GM19193 (cell line): ENCODE data around the gene ATF2.

ENCODE experiments used
- POLR2A ChIP-seq: IDR thresholded peaks from 4 replicates; pipeline ENCODE4 v1.6.1; 2011; ENCODE audit not compliant: insufficient read depth, insufficient read length; ENCODE audit errors: extremely low read depth

Gene ATF2

GRCh38 chr2:175175320-175175719 is 7.3 kb upstream of the ATF2 start:
- TF ChIP-seq POLR2A, result no peak

- no peak for TF ChIP-seq POLR2A
Measured at GRCh38 chr2:175170659-175171304, 2.8 kb upstream of the ATF2 start.

- TF ChIP-seq POLR2A, result no peak
Measured at GRCh38 chr2:175169191-175169590, 1.2 kb upstream of the ATF2 start.

- no peak for TF ChIP-seq POLR2A
Measured at GRCh38 chr2:175168564-175168945, 552 bp upstream of the ATF2 start.

- TF ChIP-seq POLR2A, result no peak
Measured at GRCh38 chr2:175167076-175167791, 769 bp downstream of the ATF2 start.

DNA sequence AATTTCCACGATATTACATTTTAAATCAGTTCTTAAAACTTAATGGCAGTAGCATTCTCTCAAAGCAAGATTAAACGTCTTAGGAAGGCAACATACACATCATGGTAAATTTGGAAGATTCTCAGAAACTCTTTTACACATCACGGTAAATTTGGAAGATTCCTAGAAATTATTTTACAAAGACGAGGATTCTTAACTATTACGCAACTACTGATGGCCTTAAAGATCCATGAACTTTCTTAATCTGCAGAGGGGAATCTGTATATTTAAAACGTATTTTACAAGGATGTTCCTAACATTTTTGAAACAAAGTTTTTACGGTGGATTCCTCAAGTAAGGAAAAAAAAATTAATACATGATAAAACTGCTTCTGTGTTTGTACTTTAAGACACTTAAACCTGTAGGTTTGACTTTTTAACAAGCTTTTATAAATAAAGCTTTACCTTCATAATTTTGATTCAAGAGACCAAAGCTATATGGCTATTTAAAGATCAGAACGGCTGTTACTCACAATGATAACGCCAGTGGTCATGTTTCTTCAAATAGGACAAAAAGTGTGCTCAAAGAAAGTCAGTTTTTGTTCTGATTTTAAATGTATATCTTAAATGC is 1.7 kb downstream of the ATF2 start:
- TF ChIP-seq POLR2A, result no peak

GRCh38 chr2:175164235-175164634 is 3.8 kb downstream of the ATF2 start:
- TF ChIP-seq POLR2A, result no peak

GRCh38 chr2:175158894-175159293 is 9.1 kb downstream of the ATF2 start:
- TF ChIP-seq POLR2A, result no peak

GRCh38 chr2:175156534-175156933 is 11.5 kb downstream of the ATF2 start:
- TF ChIP-seq POLR2A, result no peak

- TF ChIP-seq POLR2A, result no peak
Measured at GRCh38 chr2:175154661-175155082, 13.3 kb downstream of the ATF2 start.

GRCh38 chr2:175152242-175152641 is 15.8 kb downstream of the ATF2 start:
- TF ChIP-seq POLR2A, result no peak

DNA sequence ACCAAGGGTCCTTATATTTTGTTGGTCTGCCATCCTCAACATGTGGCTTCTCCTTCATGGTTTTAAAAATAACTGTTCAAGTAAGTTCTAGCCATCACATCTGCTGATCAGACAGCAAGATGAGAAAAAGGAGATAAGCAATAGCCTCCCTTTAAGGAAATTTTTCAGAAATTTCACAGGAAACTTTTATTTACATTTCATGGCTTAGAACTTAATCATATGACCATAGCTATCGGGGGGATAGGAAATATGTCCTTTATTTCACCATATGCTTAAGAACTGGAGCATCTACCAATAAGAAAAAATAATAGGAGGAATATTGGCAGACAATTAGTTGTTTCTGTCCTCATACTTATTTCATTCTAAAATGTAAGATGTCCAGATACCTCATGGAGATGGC is 16.2 kb downstream of the ATF2 start:
- no peak for TF ChIP-seq POLR2A

DNA sequence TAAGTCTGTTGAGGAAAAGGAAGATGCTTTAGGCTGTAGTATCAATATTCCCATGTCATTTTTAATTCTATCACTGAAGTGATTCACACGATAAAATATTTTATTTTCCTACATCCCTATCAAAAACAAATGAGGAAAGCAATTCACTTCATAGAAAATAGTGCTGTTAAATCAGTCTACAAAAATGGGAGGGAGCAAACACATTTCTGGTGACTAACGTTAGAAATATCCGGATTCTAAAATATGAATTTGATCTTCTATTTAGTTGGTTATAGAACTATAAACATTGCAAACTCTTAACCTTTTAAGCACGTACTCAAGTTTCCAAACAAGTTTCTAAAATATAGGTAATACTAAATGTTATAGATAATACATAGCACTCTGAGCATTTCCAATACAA is 20.8 kb downstream of the ATF2 start:
- TF ChIP-seq POLR2A, result no peak

DNA sequence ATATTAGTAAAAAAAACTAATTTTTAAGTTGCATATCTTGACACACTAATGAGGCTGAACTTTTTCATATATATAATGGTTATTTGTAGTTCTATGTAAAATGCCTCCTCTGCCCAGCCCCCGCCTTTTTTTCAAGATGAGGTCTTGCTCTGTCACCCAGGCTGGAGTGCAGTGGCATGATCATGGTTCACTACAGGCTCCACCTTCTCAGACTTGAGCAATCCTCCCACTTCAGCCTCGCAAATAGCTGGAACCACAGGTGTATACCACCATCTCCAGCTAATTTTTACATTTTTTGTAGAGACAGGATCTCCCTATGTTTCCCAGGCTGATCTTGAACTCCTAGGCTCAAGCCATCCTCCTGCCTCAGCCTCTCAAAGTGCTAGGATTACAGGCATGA is 24.3 kb downstream of the ATF2 start:
- TF ChIP-seq POLR2A, result no peak

DNA sequence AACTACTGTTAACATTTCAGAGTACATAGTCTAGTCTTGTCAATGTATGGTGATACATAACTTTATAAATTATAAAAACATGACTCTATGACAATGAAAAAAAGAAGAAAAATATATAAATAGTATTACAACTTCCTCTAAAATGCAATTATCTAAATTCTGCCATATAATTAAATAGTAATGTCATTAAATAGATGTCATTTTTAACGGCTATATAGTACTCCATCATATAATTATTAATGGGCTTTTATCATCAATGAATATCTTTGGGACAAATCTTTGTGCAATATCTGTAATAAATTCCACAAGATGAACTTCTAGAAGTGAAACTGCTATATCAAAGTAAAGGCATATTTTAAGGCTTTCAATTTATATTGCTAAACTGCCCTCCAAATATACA is 24.8 kb downstream of the ATF2 start:
- no peak for TF ChIP-seq POLR2A

DNA sequence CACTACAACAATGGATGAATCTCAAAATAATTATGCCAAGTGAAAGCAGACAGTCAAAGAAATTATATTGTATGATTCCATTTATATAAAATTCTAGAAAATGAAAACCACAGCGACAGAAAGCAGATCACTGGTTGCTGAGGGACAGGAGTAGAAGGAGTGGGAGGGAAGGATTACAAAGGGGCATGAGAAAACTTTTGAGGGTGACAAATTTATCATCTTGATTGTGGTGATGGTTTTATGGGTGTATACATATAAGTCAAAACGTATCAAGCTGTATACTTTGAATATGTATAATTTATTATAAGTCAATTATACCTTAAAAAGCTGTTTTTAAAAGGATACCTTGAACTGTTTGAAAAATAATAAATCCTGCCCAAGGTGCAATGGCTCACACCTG is 27.7 kb downstream of the ATF2 start:
- no peak for TF ChIP-seq POLR2A
